Stimulated activated CD4-positive, alpha-beta T cell treated with anti-CD3 and anti-CD28 coated beads, Interleukin-12 subunit alpha, Interleukin-12 subunit beta, amount 100 ng/mL, for 4 hours (primary cell): ENCODE measurements around the gene SCGB1A1.
"Not testable (repeated sequence)": the region's sequence is repeated elsewhere in the genome, so short reads cannot be mapped to it uniquely, and the experiment has no call there.

Experiments
- DNase-seq: peaks from one replicate; pipeline ENCODE4 v3.0.0-alpha.2; 2020

SCGB1A1 gene

DNA sequence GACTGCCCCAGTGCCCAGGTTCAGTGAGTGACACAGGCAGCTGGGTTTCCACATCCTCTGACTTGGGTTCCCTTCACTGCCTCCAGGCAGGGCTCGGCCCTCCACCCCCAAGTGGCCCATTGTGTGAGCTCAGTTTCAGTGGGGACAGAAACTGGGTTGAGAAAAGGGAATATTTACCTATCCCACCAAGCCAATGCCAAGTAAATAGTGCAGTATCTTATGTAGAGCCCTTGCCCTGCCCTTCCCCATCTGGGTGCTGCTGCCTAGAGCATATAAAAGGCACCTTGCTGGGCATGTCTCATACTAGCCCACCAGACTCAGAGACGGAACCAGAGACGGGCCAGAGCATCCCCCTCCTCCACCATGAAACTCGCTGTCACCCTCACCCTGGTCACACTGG lies at the start of gene SCGB1A1:
TSS of gene SCGB1A1 (plus strand) at position 301 of the 400 bp plus-strand sequence. CDS start at position 364, 63 bp downstream.
- DNase-seq = no peak

DNA sequence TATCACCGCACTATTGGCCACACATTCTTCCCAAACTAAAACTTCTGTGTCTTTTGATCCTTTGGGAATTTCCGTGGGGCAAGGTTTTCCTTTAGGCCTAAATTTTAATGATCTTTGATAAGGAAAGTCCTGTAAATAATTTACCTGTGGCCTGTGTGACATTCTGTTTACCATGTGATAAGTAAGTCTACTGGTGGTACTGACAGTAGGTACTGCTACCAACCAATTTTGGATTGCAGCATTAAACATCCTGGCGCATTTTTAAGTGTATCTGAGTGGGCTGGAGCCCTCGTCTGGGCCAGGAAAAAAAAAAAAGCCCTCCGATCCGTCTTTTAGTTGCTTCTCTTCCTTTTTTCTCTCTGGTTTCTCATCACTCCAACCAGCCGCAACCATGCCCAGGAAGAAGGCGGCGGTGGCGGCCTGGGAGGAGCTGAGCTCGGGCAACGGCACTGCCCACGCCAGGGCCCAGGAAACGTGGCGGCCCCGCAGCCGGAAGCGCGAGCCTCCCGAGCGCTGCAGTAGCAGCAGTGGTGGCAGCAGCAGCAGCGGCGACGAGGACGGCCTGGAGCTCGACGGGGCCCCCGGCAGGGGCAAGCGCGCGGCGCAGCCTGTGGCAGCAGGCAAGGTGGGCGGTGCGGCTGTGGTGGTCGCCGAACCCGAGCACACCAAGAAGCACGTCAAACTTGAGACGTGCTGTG lies 47.9 kb upstream of the SCGB1A1 start:
- peak; percentile 40 for DNase-seq

DNA sequence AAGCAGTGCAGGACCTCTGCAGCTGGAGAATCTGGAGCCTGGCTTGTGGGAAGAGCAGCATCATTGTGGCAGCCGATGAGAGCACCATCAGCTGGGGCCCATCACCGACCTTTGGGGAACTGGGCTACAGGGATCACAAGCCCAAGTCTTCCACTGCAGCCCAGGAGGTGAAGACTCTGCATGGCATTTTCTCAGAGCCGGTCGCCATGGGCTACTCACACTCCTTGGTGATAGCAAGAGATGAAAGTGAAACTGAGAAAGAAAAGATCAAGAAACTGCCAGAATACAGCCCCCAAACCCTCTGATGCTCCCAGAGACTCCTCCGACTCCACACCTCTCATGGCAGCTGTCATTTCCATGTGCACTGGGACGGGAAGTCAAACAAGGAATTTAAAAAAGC lies 46.0 kb upstream of the SCGB1A1 start:
- no peak for DNase-seq

DNA sequence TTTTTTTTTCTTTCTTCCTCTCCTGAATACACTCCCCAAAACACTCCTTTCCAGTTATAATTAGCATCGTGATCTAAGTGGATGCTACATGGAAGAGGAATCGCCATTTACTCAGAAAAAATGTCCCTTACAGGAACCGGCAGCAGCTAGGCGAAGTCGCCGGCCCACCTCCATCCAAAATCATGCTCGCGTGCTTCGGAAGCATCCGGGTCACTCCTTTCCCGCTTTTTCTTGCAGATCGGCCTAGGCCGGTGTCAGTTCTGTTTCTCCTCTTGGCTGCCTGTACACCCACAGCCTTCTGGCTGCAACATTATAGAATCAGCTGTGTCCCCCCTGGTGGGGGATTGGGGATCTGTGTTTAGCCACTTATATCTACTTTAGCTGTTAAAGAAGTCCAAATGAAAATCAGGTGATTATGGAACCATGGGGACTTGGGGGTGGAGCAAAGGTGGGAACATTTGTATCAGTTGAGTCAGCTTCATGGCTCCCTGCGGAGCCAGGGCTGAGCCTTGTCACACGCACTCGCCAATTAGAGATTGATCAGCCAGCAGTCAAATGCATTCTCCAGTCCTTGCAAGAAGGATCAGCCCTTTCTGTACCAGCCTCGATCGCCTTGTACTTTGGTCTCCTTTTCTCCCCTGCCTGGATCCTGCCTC lies 45.2 kb upstream of the SCGB1A1 start:
- no peak for DNase-seq

DNA sequence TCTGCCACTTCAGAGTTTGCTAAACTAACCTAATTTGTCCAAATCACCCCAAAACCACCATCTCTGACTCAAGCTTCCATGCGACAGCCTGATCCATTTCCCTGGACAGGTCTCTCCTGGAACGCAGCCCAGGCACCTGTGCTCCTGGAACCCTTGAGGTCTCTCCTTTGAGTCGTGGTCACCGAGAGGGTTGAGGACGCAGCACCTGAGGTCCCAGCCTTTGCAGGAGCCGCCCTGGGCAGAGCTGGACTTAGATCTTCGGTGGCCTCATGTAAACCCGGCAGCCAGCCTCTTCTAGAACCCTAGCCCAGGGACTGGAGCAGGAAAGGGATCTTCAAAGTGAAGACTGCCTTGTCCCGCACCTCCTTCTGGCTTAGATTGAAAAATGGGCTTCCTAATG lies 44.0 kb upstream of the SCGB1A1 start:
- no peak for DNase-seq

GRCh38 chr11:62378459-62379063 lies 40.3 kb upstream of the SCGB1A1 start:
- DNase-seq = not testable (repeated sequence)

GRCh38 chr11:62379586-62379985 lies 39.2 kb upstream of the SCGB1A1 start:
- not testable (repeated sequence) for DNase-seq

- DNase-seq = not testable (repeated sequence)
These were observed 38.0 kb upstream of the SCGB1A1 start for GRCh38 chr11:62380821-62381245.

GRCh38 chr11:62383822-62384221 lies 35.0 kb upstream of the SCGB1A1 start:
- DNase-seq = no peak

- DNase-seq = not testable (repeated sequence)
These were observed 32.8 kb upstream of the SCGB1A1 start for GRCh38 chr11:62386083-62386482.

GRCh38 chr11:62387381-62387780 lies 31.5 kb upstream of the SCGB1A1 start:
- DNase-seq = no peak

DNA sequence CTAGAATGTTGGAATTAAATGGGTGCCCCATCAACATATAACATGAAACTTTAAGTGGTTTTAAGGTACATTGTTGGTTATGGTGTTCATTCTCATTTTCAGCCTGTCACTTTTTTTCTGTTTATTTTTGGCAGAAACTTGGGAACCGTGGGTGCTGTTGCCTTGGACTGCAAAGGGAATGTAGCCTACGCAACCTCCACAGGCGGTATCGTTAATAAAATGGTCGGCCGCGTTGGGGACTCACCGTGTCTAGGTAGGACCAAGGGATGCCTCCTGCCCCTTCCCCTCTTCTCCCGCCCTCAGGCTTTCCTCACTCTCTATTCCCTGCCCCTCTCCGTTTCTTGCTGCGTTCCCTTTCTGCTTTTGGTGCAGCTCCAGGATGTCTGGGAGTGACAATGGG lies 29.8 kb upstream of the SCGB1A1 start:
- DNase-seq = no peak

DNA sequence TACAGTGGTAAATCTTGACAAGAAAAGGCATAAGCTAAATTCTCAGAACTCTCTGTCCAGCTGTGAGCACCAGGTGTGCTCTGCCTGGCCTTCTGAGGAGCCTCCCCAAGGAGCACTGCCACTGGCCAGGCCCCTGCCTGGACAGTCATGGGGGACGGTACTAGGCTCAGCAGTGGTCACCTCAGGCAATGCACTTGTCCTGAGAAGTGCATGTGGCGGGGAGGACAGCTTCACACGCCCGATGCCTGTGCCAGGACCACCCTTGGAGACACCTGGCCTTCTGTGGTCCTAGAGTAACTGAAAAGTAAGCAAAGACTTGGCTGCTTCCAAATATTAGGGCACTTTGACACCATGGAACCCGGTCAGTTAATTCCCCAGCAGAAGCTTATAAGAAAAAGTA lies 28.6 kb upstream of the SCGB1A1 start:
- no peak for DNase-seq

DNA sequence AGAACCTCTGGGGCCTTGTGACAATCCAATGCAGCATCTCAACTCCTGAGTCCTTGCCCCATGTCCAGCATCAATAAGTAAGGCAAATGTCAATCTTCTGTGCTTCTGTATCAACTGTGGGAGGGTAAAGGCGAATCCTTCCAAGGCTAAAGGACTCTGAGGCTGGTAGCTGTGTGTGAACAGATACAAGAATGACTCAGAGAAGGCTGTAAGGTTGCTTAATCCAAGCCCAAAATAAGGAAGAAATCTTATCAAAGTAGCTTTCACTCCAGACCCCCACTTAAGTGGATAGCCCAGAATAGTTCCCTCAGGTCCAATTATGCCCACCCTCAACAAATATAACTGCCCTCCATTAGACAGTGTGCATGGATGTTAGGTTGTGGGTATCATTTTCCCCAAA lies 28.1 kb upstream of the SCGB1A1 start:
- DNase-seq = no peak

GRCh38 chr11:62391642-62392425 lies 27.0 kb upstream of the SCGB1A1 start:
- DNase-seq = no peak

- DNase-seq = no peak
These were observed 26.3 kb upstream of the SCGB1A1 start for GRCh38 chr11:62392506-62392905.

DNA sequence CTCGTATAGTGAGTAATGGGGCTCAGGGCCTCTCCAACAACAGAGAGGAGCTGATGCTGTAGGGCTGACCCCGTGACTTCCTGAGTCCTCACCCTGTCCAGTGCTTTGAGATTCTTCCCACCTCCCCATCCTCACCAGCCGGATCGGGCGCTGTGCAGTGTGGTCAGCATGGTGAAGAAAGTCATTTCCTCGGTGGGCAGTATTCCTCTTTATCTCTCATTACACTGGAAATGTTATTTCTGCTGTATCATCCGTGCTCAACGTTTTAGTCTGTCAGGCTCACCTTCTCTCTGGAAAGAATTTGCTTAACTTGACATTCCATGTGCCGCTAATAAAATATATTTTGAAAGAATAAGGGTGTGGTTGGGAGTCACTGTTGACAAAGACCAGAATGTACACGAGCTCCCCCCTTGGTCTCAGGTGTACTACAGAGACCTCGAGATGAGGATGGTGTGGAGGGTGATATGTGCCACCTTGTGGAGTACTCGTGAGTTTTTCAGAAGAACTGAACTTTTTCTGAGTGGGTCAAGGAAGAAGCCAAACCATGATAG lies 25.7 kb upstream of the SCGB1A1 start:
- DNase-seq = no peak

GRCh38 chr11:62393735-62394134 lies 25.1 kb upstream of the SCGB1A1 start:
- no peak for DNase-seq

DNA sequence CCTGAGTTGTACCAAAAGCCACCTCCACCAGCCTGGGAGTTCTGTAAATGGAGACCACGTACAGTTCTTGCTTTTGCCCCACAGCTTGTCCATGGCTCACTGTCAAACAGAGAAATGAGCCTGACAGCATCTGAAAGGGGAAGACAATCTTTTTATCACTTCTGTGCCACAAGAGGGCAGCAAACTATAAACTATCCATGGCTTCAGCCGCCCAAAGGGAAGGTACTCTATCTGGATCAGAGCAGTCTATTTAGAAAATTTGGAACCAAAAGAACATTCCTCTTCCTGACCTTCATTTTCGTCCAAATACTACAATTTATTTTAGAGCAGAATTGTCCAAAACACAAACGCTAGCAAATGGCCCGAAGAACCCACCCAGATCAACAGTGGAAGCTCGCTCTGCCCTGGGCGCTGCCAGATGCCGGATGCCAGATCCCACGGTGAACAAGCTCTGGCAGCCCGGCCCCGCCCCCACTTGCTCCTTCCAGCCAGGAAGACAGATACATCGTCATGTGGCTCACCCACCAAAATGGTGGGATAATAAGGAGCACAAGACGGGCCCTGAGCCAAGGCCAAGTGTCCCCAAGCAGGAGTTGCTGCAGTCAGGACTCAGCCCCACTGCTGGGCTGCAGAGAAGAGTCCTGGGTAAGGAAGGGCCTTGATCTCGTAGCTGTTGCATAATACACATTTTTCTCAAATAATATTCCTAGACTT lies 23.9 kb upstream of the SCGB1A1 start:
- DNase-seq = no peak

- no peak for DNase-seq
These were observed 22.8 kb upstream of the SCGB1A1 start for GRCh38 chr11:62395885-62396551.
